ENCODE results near the gene DHPS. TPM values are rescaled to one million over a fixed set of nuclear protein-coding genes. Genes with fewer than 3 reads are reported as not detected.

DHPS gene
- total RNA-seq, 1 experiment from 2014 or later: 150 TPM

- ATAC-seq (no peak), DNase-seq (no peak)
- Histone ChIP-seq H3K9me3 (ENCODE audit: low read length) (no peaks in the 10 kb centered on the region), H2AFZ (ENCODE audit: low read length) (no peak overlapping the region), H3K36me3 (ENCODE audit: low read depth, low read length) (0 out of 2 replicates have a peak, but pooled peaks cover 3% of the 10 kb centered on the region), H3K9me2 (replicated peaks; ENCODE audit: low read length) (no peaks in the 10 kb centered on the region), H4K20me1 (ENCODE audit: low read length) (no peaks in the 10 kb centered on the region), H3K27me3 (ENCODE audit: low read length) (no peaks in the 10 kb centered on the region), H3K79me2 (ENCODE audit: low read length) (no peaks in the 10 kb centered on the region), H3K27ac (ENCODE audit: low read length) (no peak overlapping the region), H3K4me1 (ENCODE audit: insufficient read depth, low read length) (no peaks in the 10 kb centered on the region), H3K4me2 (ENCODE audit: low read length) (no peak overlapping the region), H3F3A (ENCODE audit: low read length, unreplicated experiment) (no peaks in the 10 kb centered on the region), H3K4me3 (ENCODE audit: low read length) (no peak overlapping the region), H3K9ac (ENCODE audit: low read length) (no peak overlapping the region)
- no peak for TF ChIP-seq EZH2 (IDR thresholded peaks at IDR 0.05; ENCODE audit: low read length, unreplicated experiment)
- TF ChIP-seq CTCF (conservative IDR thresholded peaks at IDR 0.05; ENCODE audit: low read depth, low read length): peak; percentile 28; the same call in 1 of the 2 replicates
- no TSS peak for BruUV-seq (replicated peaks)
- ChIA-PET CTCF (no interaction called here), POLR2A (ENCODE audit: unreplicated experiment) (no interaction called here)
- intact Hi-C loops (cut with micrococcal nuclease): no loop called here
Observed at GRCh38 chr19:12648088-12648487, 33.6 kb downstream of the DHPS start.

GRCh38 chr19:12647490-12648071 is 34.1 kb downstream of the DHPS start:
- ATAC-seq (peak; percentile 59), DNase-seq (no peak)
- intact Hi-C loops (cut with micrococcal nuclease): no loop called here
- Histone ChIP-seq H4K20me1 (ENCODE audit: low read length) (no peaks in the 10 kb centered on the region), H2AFZ (ENCODE audit: low read length) (no peak overlapping the region), H3K36me3 (ENCODE audit: low read depth, low read length) (0 out of 2 replicates have a peak, but pooled peaks cover 3% of the 10 kb centered on the region), H3K4me2 (ENCODE audit: low read length) (no peak overlapping the region), H3K27me3 (ENCODE audit: low read length) (no peaks in the 10 kb centered on the region), H3F3A (ENCODE audit: low read length, unreplicated experiment) (no peaks in the 10 kb centered on the region), H3K9ac (ENCODE audit: low read length) (no peak overlapping the region), H3K4me3 (ENCODE audit: low read length) (no peak overlapping the region), H3K27ac (ENCODE audit: low read length) (no peak overlapping the region), H3K9me2 (replicated peaks; ENCODE audit: low read length) (no peaks in the 10 kb centered on the region), H3K79me2 (ENCODE audit: low read length) (no peaks in the 10 kb centered on the region), H3K4me1 (ENCODE audit: insufficient read depth, low read length) (no peaks in the 10 kb centered on the region), H3K9me3 (ENCODE audit: low read length) (no peaks in the 10 kb centered on the region)
- CTCF ChIA-PET: no interaction called here
- POLR2A ChIA-PET (ENCODE audit: unreplicated experiment): no interaction called here
- TF ChIP-seq EZH2phosphoT487 (IDR thresholded peaks at IDR 0.05; ENCODE audit: borderline replicate concordance, low read length) (no peak), EZH2 (IDR thresholded peaks at IDR 0.05; ENCODE audit: low read length, unreplicated experiment) (no peak), CTCF (conservative IDR thresholded peaks at IDR 0.05; ENCODE audit: low read depth, low read length) (no peak)
- BruUV-seq (replicated peaks): no TSS peak

GRCh38 chr19:12647047-12647446 is 34.6 kb downstream of the DHPS start:
- no peak for ATAC-seq
- no peak overlapping the region for H3K27ac ChIP-seq (ENCODE audit: low read length)
- intact Hi-C loops (cut with micrococcal nuclease): no loop called here
- H3K36me3 ChIP-seq (ENCODE audit: low read depth, low read length): 0 out of 2 replicates have a peak, but pooled peaks cover 3% of the 10 kb centered on the region
- H4K20me1 ChIP-seq (ENCODE audit: low read length): no peaks in the 10 kb centered on the region
- DNase-seq: no peak
- no peaks in the 10 kb centered on the region for H3K27me3 ChIP-seq (ENCODE audit: low read length)
- no peaks in the 10 kb centered on the region for H3K79me2 ChIP-seq (ENCODE audit: low read length)
- H3K4me2 ChIP-seq (ENCODE audit: low read length): no peak overlapping the region
- H3K4me3 ChIP-seq (ENCODE audit: low read length): no peak overlapping the region
- CTCF ChIA-PET: no interaction called here
- H2AFZ ChIP-seq (ENCODE audit: low read length): no peak overlapping the region
- H3K9me2 ChIP-seq (replicated peaks; ENCODE audit: low read length): no peaks in the 10 kb centered on the region
- POLR2A ChIA-PET (ENCODE audit: unreplicated experiment): no interaction called here
- TF ChIP-seq EZH2phosphoT487 (IDR thresholded peaks at IDR 0.05; ENCODE audit: borderline replicate concordance, low read length): no peak
- no peak for TF ChIP-seq EZH2 (IDR thresholded peaks at IDR 0.05; ENCODE audit: low read length, unreplicated experiment)
- TF ChIP-seq CTCF (conservative IDR thresholded peaks at IDR 0.05; ENCODE audit: low read depth, low read length): no peak
- no TSS peak for BruUV-seq (replicated peaks)
- no peaks in the 10 kb centered on the region for H3K4me1 ChIP-seq (ENCODE audit: insufficient read depth, low read length)
- H3K9ac ChIP-seq (ENCODE audit: low read length): no peak overlapping the region
- H3F3A ChIP-seq (ENCODE audit: low read length, unreplicated experiment): no peaks in the 10 kb centered on the region
- H3K9me3 ChIP-seq (ENCODE audit: low read length): no peaks in the 10 kb centered on the region
